Activated T-helper 2 cell treated with anti-CD3 and anti-CD28 coated beads, Interferon-gamma antibody, Interleukin-2, Interleukin-4, amounts not matched to agents 10 μg/mL and 5 μg/mL and 100 μg/mL, durations not matched to agents 14 hours and 24 hours and 36 hours (primary cell): Measurements from ENCODE around the gene SIRPB1. TPM values are rescaled to one million over a fixed set of nuclear protein-coding genes. Genes with fewer than 3 reads are reported as not detected.
"Not testable (repeated sequence)": the region's sequence is repeated elsewhere in the genome, so short reads cannot be mapped to it uniquely, and the experiment has no call there.

Experiments used
- DNase-seq: peaks from one replicate; pipeline ENCODE4 v3.0.0; 2021; ENCODE audit warnings: low spot score
- H3K27ac Mint-ChIP-seq: one replicate; pipeline ENCODE4 v1.8.0; 2021; ENCODE audit warnings: mixed read lengths
- H3K27me3 Mint-ChIP-seq: one replicate; pipeline ENCODE4 v1.8.0; 2021; ENCODE audit warnings: low read depth, mixed read lengths
- H3K36me3 Mint-ChIP-seq: one replicate; pipeline ENCODE4 v1.8.0; 2021; ENCODE audit warnings: low read depth, mixed read lengths
- H3K4me1 Mint-ChIP-seq: one replicate; pipeline ENCODE4 v1.8.0; 2021; ENCODE audit warnings: low read depth, mixed read lengths
- H3K4me3 Mint-ChIP-seq: one replicate; pipeline ENCODE4 v1.8.0; 2021; ENCODE audit warnings: low read depth, mild to moderate bottlenecking, moderate library complexity, mixed read lengths
- H3K9me3 Mint-ChIP-seq: one replicate; pipeline ENCODE4 v1.8.0; 2021; ENCODE audit warnings: mixed read lengths
- intact Hi-C: fragments of 100-400 bp; cut with micrococcal nuclease; formaldehyde crosslinking; loops from one replicate; pipeline ENCODE4 v1.15.1; 2023
- total RNA-seq: library from RNA; stranded (reverse); gene quantifications from 2 replicates; pipeline ENCODE4 v1.2.3, GENCODE V29; 2022

SIRPB1 gene
- total RNA-seq, 1 donor from 2014 or later = 1.6 TPM

DNA sequence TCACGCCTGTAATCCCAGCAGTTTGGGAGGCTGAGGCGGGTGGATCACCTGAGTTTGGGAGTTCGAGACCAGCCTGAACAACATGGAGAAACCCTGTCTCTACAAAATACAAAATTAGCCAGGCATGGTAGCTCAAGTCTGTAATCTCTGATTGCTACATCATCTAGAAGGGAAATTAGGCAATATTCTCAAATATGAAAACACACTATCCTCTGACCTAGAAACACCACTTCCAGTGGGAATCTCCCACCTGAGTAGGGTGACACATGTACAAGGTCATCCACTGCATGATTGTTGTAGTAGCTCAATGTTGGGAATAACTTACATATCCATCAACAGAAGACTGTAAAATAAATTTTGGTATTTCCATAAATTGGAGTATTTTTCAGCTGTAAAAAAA is 43.2 kb downstream of the SIRPB1 start:
- peaks cover 3% of the 10 kb centered on the region for H3K4me1 Mint-ChIP-seq
- no peaks in the 10 kb centered on the region for H3K27me3 Mint-ChIP-seq
- no peak overlapping the region for H3K27ac Mint-ChIP-seq
- no peaks in the 10 kb centered on the region for H3K36me3 Mint-ChIP-seq
- intact Hi-C loops = no loop called here
- no peak overlapping the region for H3K4me3 Mint-ChIP-seq
- H3K9me3 Mint-ChIP-seq = no peaks in the 10 kb centered on the region
- peak; percentile 3 for DNase-seq

GRCh38 chr20:1576003-1576402 is 43.8 kb downstream of the SIRPB1 start:
- H3K4me3 Mint-ChIP-seq, intact Hi-C loops, H3K9me3 Mint-ChIP-seq, H3K36me3 Mint-ChIP-seq, H3K4me1 Mint-ChIP-seq, H3K27ac Mint-ChIP-seq, H3K27me3 Mint-ChIP-seq: not testable (repeated sequence)
- DNase-seq = peak; percentile 6

DNA sequence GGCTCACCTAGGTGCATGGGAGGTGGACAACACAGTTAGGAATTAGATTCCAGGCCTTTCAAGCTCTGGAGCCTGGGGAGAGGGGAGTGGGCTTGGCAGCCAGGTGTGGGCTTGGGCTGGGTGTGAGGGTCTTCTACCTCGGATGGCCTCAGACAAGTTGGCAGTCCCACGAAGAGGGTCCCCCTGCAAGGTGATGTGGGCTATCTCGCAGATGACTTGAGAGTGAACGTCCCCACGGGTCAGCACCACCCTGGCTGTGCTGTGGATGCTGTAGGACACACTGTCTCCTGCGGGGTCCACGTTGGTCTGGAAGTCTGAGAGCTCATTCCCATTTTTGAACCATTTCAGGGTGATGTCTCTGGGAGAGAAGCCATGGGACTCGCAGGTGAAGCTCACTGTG is 48.2 kb downstream of the SIRPB1 start:
- DNase-seq, intact Hi-C loops, H3K4me3 Mint-ChIP-seq, H3K27ac Mint-ChIP-seq, H3K4me1 Mint-ChIP-seq, H3K36me3 Mint-ChIP-seq, H3K27me3 Mint-ChIP-seq, H3K9me3 Mint-ChIP-seq: not testable (repeated sequence)

Other genes with a start within 250 kb of the SIRPB1 start
- 320 and 330 TPM in 2 replicates for gene FKBP1A, start 227.0 kb downstream of the SIRPB1 start, total RNA-seq
- 108 TPM in 2 replicates for gene NSFL1C, start 153.2 kb downstream of the SIRPB1 start, total RNA-seq
- not detected in 2 replicates for gene SIRPB2, start 128.6 kb downstream of the SIRPB1 start, total RNA-seq
- 0.37 TPM in 1 of 2 replicates, not detected in the other for gene SIRPD, start 62.3 kb downstream of the SIRPB1 start, total RNA-seq
- 25.1 and 28.7 TPM in 2 replicates for gene SIRPG, start 37.8 kb upstream of the SIRPB1 start, total RNA-seq